Stomach (tissue), 9 donors: ENCODE measurements around the gene MPDU1. TPM values are rescaled to one million over a fixed set of nuclear protein-coding genes. Genes with fewer than 3 reads are reported as not detected.

Source experiments
- DNase-seq, 2 donors: peaks; one replicate each; pipeline versions ENCODE4 v3.0.0 to v3.0.0-alpha.2; 2013 to 2019
- H3K27ac ChIP-seq, 5 donors: fragments of 200-600 bp in 4 of 5; sonication (generic) in 4 of 5; one replicate each; pipeline ENCODE4 v1.5.1; 2013 to 2019; ENCODE audit warnings: mild to moderate bottlenecking in 1 of 5, moderate library complexity in 1 of 5
- H3K27me3 ChIP-seq, 3 donors: fragments of 200-600 bp; sonication (generic); one replicate each; pipeline ENCODE4 v1.5.1; 2017 to 2019; ENCODE audit warnings: mixed run types in 1 of 3
- H3K36me3 ChIP-seq, 4 donors: fragments of 200-600 bp; sonication (generic); 1 replicate in 3 of 4; 2 replicates in 1 of 4; pipeline ENCODE4 v1.5.1; 2016 to 2019
- H3K4me1 ChIP-seq, 4 donors: fragments of 200-600 bp; sonication (generic); one replicate each; pipeline ENCODE4 v1.5.1; 2016 to 2019
- H3K4me3 ChIP-seq, 4 donors: fragments of 200-600 bp; sonication (generic) in 3 of 4; one replicate each; pipeline ENCODE4 v1.5.1; 2016 to 2019; ENCODE audit warnings: mild to moderate bottlenecking in 1 of 4
- H3K9me3 ChIP-seq, 4 donors: fragments of 200-600 bp; sonication (generic); one replicate each; pipeline ENCODE4 v1.5.1; 2016 to 2019
- EP300 ChIP-seq: sonication (generic); formaldehyde crosslinking; IDR thresholded peaks from one replicate; pipeline ENCODE4 v1.6.1; 2017; ENCODE audit warnings: antibody characterized with exemption
- POLR2A ChIP-seq, 4 donors: fragments of 450-650 bp; IDR thresholded peaks; one replicate each; pipeline ENCODE4 v1.6.1; 2016; ENCODE audit warnings: antibody characterized with exemption in 4 of 4, control low read depth in 2 of 4, mild to moderate bottlenecking in 1 of 4, moderate library complexity in 1 of 4
- POLR2AphosphoS5 ChIP-seq, 3 donors: sonication (generic); formaldehyde crosslinking; IDR thresholded peaks; one replicate each; pipeline ENCODE4 v1.6.1; 2016; ENCODE audit warnings: antibody characterized with exemption in 3 of 3
- WGBS, 5 donors: extraction: QIAGEN DNeasy Blood & Tissue Kit in 3 of 5; methylation state at CpG; one replicate each; pipeline versions ENCODE4 v1.1.5 to v1.1.7; 2013 to 2018; 5-methylcytosine and 5-hydroxymethylcytosine counted together
- intact Hi-C: fragments of 100-400 bp; cut with DNase I; formaldehyde crosslinking; loops from one replicate; pipeline ENCODE4 v1.15.1; 2023; ENCODE audit warnings: low total_unique reads
- polyA plus RNA-seq, 3 donors: library from polyadenylated mRNA; stranded (reverse); fragments of 200-250 nt; gene quantifications; one replicate each; pipeline ENCODE4 v1.2.3, GENCODE V29; 2013
- total RNA-seq, 5 donors: library from RNA; depleted of rRNA; stranded (reverse); fragments of >200 nt; gene quantifications; one replicate each; pipeline versions ENCODE4 v1.1.0 to v1.2.3, GENCODE V29; 2014 to 2016
- TF ChIP-seq, protein P1 (sequence below), 7 experiments: fragments of 450-650 bp in 4 of 7; fragments of 200-600 bp in 3 of 7; sonication (generic) in 3 of 7; IDR thresholded peaks; one replicate each; pipeline ENCODE4 v1.5.1; 2016 to 2019; ENCODE audit warnings: antibody characterized with exemption in 7 of 7, control low read depth in 2 of 7, mild to moderate bottlenecking in 1 of 7
- donor health status: healthy with polysubstance abuse.
- donor health status: Bipolar disorder and iron deficiency.
- donor health status: healthy.

Gene MPDU1
- total and polyA plus RNA-seq, 8 donors = 27.2 to 188 (median 68.3) TPM

DNA sequence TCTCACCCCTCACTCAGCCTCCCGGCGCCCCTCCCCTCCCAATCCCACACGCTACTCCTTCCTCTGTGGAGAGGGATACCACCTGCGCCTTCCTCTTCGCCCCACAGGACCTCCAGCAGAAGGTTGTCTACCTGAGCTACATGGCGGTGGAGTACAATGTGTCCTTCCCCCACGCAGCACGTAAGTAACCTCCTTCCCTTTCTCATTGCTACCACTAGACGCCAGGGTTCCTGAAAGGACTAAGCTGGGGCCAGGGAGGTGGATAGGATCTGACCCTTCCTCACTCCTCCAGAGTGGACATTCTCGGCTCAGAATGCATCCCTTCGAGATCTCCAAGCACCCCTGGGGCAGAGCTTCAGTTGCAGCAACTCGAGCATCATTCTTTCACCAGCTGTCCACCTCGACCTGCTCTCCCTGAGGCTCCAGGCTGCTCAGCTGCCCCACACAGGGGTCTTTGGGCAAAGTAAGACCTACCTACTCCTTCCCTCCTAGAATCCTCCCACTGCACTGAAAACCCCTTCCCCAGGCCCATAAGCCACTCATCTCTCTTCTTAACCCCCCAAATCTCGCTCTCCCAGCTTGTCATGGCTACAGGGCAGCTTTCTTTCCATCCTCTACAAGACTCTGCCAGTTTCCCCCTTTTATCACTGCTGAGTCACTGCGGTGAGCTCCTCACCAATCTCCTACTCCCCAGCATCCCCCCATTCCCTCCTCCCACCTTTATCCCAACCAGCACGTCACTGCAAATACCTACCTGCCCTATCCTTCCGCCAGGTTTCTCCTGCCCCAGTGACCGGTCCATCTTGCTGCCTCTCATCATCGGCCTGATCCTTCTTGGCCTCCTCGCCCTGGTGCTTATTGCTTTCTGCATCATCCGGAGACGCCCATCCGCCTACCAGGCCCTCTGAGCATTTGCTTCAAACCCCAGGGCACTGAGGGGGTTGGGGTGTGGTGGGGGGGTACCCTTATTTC is 2.8 kb upstream of the MPDU1 start:
- Histone ChIP-seq H3K27me3 (no peaks in the 10 kb centered on the region), H3K36me3 (peaks cover 31 to 43% (median 36%) of the 10 kb centered on the region in 4 donors), H3K9me3 (no peaks in the 10 kb centered on the region), H3K27ac (peak overlapping the region; percentile 87 to 95 (median 90)), H3K4me1 (peaks cover 60 to 92% (median 85%) of the 10 kb centered on the region in 4 donors), H3K4me3 (peak overlapping the region; percentile 6 to 66 (median 42))
- WGBS, 5 donors = 79 to 85% (median 81%) methylated on average over 23 of the region's 23 CpGs
- TF ChIP-seq EP300 = no peak
- no peak for TF ChIP-seq POLR2A (IDR thresholded peaks at IDR 0.05)
- TF ChIP-seq POLR2AphosphoS5 (IDR thresholded peaks at IDR 0.05) = no peak
- TF ChIP-seq, protein P1, sequence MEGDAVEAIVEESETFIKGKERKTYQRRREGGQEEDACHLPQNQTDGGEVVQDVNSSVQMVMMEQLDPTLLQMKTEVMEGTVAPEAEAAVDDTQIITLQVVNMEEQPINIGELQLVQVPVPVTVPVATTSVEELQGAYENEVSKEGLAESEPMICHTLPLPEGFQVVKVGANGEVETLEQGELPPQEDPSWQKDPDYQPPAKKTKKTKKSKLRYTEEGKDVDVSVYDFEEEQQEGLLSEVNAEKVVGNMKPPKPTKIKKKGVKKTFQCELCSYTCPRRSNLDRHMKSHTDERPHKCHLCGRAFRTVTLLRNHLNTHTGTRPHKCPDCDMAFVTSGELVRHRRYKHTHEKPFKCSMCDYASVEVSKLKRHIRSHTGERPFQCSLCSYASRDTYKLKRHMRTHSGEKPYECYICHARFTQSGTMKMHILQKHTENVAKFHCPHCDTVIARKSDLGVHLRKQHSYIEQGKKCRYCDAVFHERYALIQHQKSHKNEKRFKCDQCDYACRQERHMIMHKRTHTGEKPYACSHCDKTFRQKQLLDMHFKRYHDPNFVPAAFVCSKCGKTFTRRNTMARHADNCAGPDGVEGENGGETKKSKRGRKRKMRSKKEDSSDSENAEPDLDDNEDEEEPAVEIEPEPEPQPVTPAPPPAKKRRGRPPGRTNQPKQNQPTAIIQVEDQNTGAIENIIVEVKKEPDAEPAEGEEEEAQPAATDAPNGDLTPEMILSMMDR (IDR thresholded peaks at IDR 0.05) = no peak
- intact Hi-C loops = no loop called here
- DNase-seq = no peak

GRCh38 chr17:7582396-7583252 is 1.0 kb upstream of the MPDU1 start:
- intact Hi-C loops = no loop called here
- H3K27me3 ChIP-seq = no peaks in the 10 kb centered on the region

GRCh38 chr17:7586673-7587419 is 3.2 kb downstream of the MPDU1 start:
- TF ChIP-seq POLR2AphosphoS5 (IDR thresholded peaks at IDR 0.05) = no peak
- TF ChIP-seq, protein P1 (IDR thresholded peaks at IDR 0.05) = peak in 2 of 7 experiments; percentile 11 to 15
- H3K4me1 ChIP-seq = peaks cover 38 to 81% (median 71%) of the 10 kb centered on the region in 4 donors
- H3K27me3 ChIP-seq = no peaks in the 10 kb centered on the region
- peak overlapping the region in 4 of 5 donors; percentile 28 to 83 (median 62) for H3K27ac ChIP-seq
- 53 to 67% (median 61%) methylated on average over 7 to 9 of the region's 9 CpGs for WGBS, 5 donors
- intact Hi-C loops = no loop called here
- H3K4me3 ChIP-seq = no peak overlapping the region
- H3K9me3 ChIP-seq = no peaks in the 10 kb centered on the region
- DNase-seq = peak; percentile 54 to 76
- H3K36me3 ChIP-seq = peaks cover 8 to 57% (median 44%) of the 10 kb centered on the region in 4 donors

More at GRCh38 chr17:7582396-7583252, 1.0 kb upstream of the MPDU1 start:
- DNase-seq = peak in 1 of 2 donors; percentile 51
- 83 to 88% (median 86%) methylated on average over 16 to 36 of the region's 36 CpGs for WGBS, 5 donors
- Histone ChIP-seq H3K4me3 (peak overlapping the region; percentile 55 to 66 (median 60)), H3K9me3 (no peaks in the 10 kb centered on the region), H3K36me3 (peaks cover 14 to 43% (median 32%) of the 10 kb centered on the region in 4 donors), H3K4me1 (peaks cover 53 to 92% (median 85%) of the 10 kb centered on the region in 4 donors), H3K27ac (peak overlapping the region; percentile 90 to 97 (median 94))
- TF ChIP-seq, protein P1 (IDR thresholded peaks at IDR 0.05) = no peak
- TF ChIP-seq POLR2A (IDR thresholded peaks at IDR 0.05) = no peak
- no peak for TF ChIP-seq POLR2AphosphoS5 (IDR thresholded peaks at IDR 0.05)
- TF ChIP-seq EP300 = no peak
